ENCODE measurements around the gene AXIN1.

DNA sequence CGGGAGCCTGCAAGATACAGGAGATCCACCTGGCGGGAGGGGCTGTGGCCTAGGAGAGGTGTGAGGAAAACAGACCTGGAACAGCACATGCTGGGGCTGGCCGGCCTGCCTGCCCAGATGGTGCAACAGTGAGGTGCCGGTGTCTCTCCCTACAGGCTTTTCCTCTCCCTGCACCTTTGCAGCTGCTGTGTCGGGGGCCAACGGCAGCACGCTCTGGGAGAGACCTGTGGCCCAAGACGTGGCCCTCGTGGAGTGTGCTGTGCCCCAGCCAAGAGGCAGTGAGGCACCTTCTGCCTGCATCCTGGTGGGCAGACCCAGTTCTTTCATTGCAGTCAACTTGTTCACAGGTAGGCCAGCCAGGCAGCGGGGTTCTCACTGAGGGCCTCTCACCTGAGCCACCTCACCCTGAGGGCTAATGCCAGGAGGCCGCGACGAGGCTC is 92.7 kb downstream of the AXIN1 start:
- TF ChIP-seq, protein P1, sequence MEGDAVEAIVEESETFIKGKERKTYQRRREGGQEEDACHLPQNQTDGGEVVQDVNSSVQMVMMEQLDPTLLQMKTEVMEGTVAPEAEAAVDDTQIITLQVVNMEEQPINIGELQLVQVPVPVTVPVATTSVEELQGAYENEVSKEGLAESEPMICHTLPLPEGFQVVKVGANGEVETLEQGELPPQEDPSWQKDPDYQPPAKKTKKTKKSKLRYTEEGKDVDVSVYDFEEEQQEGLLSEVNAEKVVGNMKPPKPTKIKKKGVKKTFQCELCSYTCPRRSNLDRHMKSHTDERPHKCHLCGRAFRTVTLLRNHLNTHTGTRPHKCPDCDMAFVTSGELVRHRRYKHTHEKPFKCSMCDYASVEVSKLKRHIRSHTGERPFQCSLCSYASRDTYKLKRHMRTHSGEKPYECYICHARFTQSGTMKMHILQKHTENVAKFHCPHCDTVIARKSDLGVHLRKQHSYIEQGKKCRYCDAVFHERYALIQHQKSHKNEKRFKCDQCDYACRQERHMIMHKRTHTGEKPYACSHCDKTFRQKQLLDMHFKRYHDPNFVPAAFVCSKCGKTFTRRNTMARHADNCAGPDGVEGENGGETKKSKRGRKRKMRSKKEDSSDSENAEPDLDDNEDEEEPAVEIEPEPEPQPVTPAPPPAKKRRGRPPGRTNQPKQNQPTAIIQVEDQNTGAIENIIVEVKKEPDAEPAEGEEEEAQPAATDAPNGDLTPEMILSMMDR (IDR thresholded peaks at IDR 0.05): no peak
- no peak for TF ChIP-seq POLR2A (IDR thresholded peaks at IDR 0.05)
